HepG2 (cell line): Measurements from ENCODE around the gene FOXR1. TPM values are rescaled to one million over a fixed set of nuclear protein-coding genes. Genes with fewer than 3 reads are reported as not detected.

Source experiments
- FOXC1 ChIP-seq: sonication (generic); formaldehyde crosslinking; IDR thresholded peaks from 2 replicates; pipeline ENCODE4 v1.8.0; 2022; ENCODE audit warnings: mild to moderate bottlenecking, missing genetic modification reagents, borderline replicate concordance
- FOXJ3 ChIP-seq: sonication (generic); formaldehyde crosslinking; IDR thresholded peaks from 2 replicates; pipeline ENCODE4 v1.4.0; 2020; ENCODE audit warnings: missing genetic modification reagents, mild to moderate bottlenecking, borderline replicate concordance
- GFI1 ChIP-seq: sonication (generic); formaldehyde crosslinking; IDR thresholded peaks from 2 replicates; pipeline ENCODE4 v1.5.0; 2020; ENCODE audit warnings: missing genetic modification reagents, mild to moderate bottlenecking, borderline replicate concordance
- KLF15 ChIP-seq: sonication (generic); formaldehyde crosslinking; IDR thresholded peaks from 2 replicates; pipeline ENCODE4 v1.8.1; 2023; ENCODE audit warnings: borderline replicate concordance, mild to moderate bottlenecking, inconsistent platforms, missing genetic modification reagents, mixed read lengths
- NFIB ChIP-seq: sonication (generic); formaldehyde crosslinking; IDR thresholded peaks from 2 replicates; pipeline ENCODE4 v1.9.0; 2021; ENCODE audit warnings: missing genetic modification reagents, mild to moderate bottlenecking, borderline replicate concordance
- REL ChIP-seq: sonication (generic); formaldehyde crosslinking; conservative IDR thresholded peaks from 2 replicates; pipeline ENCODE4 v1.8.0; 2022; ENCODE audit warnings: mild to moderate bottlenecking, missing genetic modification reagents, moderate library complexity
- SMARCE1 ChIP-seq: fragments of 450-650 bp; IDR thresholded peaks from 2 replicates; pipeline ENCODE4 v1.6.1; 2017; ENCODE audit warnings: borderline replicate concordance
- SP140L ChIP-seq: sonication (generic); formaldehyde crosslinking; IDR thresholded peaks from 2 replicates; pipeline ENCODE4 v1.4.0; 2020; ENCODE audit warnings: missing genetic modification reagents, borderline replicate concordance
- ZBTB26 ChIP-seq: IDR thresholded peaks from 2 replicates; pipeline ENCODE4 v1.6.1; 2016; ENCODE audit warnings: missing compliant biosample characterization, missing genetic modification reagents, borderline replicate concordance
- ZMYM4 ChIP-seq: sonication (generic); formaldehyde crosslinking; IDR thresholded peaks from 2 replicates; pipeline ENCODE4 v1.8.1; 2023; ENCODE audit warnings: mild to moderate bottlenecking, missing genetic modification reagents
- ZNF207 ChIP-seq: fragments of 450-650 bp; IDR thresholded peaks from 2 replicates; pipeline ENCODE4 v1.6.1; 2016; ENCODE audit warnings: antibody characterized with exemption, borderline replicate concordance
- ZNF251 ChIP-seq: sonication (generic); formaldehyde crosslinking; IDR thresholded peaks from 2 replicates; pipeline ENCODE4 v1.9.0; 2021; ENCODE audit warnings: mild to moderate bottlenecking, missing genetic modification reagents
- ZNF281 ChIP-seq: sonication (generic); formaldehyde crosslinking; IDR thresholded peaks from 2 replicates; pipeline ENCODE4 v1.4.0; 2020; ENCODE audit warnings: missing genetic modification reagents, borderline replicate concordance
- ZNF296 ChIP-seq: sonication (generic); formaldehyde crosslinking; conservative IDR thresholded peaks from 2 replicates; pipeline ENCODE4 v1.5.0; 2020; ENCODE audit warnings: mild to moderate bottlenecking, missing genetic modification reagents
- ZNF383 ChIP-seq: sonication (generic); formaldehyde crosslinking; IDR thresholded peaks from 2 replicates; pipeline ENCODE4 v1.4.0; 2020; ENCODE audit warnings: missing genetic modification reagents, mild to moderate bottlenecking, borderline replicate concordance
- ZNF569 ChIP-seq: sonication (generic); formaldehyde crosslinking; IDR thresholded peaks from 2 replicates; pipeline ENCODE4 v1.5.0; 2020; ENCODE audit warnings: mild to moderate bottlenecking, missing genetic modification reagents, moderate library complexity, borderline replicate concordance
- ZNF614 ChIP-seq: IDR thresholded peaks from 2 replicates; pipeline ENCODE4 v1.6.1; 2018; ENCODE audit warnings: missing biosample characterization, missing genetic modification reagents, inconsistent platforms, borderline replicate concordance
- ZNF720 ChIP-seq: sonication (generic); formaldehyde crosslinking; IDR thresholded peaks from 2 replicates; pipeline ENCODE4 v1.4.0; 2020; ENCODE audit warnings: missing genetic modification reagents
- ZSCAN5A ChIP-seq: sonication (generic); formaldehyde crosslinking; IDR thresholded peaks from 2 replicates; pipeline ENCODE4 v1.8.0; 2022; ENCODE audit warnings: mild to moderate bottlenecking, missing genetic modification reagents, borderline replicate concordance
- polyA plus RNA-seq, 8 experiments: library from polyadenylated mRNA; depleted of rRNA in 3 of 8; stranded (reverse) in 7 of 8; unstranded in 1 of 8; fragments of >200 nt; fragmentation: Illumina TruSeq in 4 of 8; extraction: Trizol in 4 of 8; gene quantifications; 2 replicates each; pipeline versions ENCODE4 v1.2.1 to v1.2.3, GENCODE V29; 2011 to 2016; ENCODE audit warnings: low read depth in 4 of 8, missing spikeins in 1 of 8, mixed read lengths in 1 of 8; ENCODE audit not compliant: insufficient read depth in 1 of 8
- total RNA-seq, 5 experiments: library from RNA; depleted of rRNA; stranded (reverse); fragments of >200 nt; fragmentation: Illumina TruSeq; extraction: Trizol; gene quantifications; 2 replicates each; pipeline ENCODE4 v1.2.3, GENCODE V29; 2016; ENCODE audit warnings: low read depth in 1 of 5
- TF ChIP-seq, protein P1 (sequence below): sonication (generic); formaldehyde crosslinking; IDR thresholded peaks from 2 replicates; pipeline ENCODE4 v1.9.0; 2021; ENCODE audit warnings: missing genetic modification reagents, borderline replicate concordance
- TF ChIP-seq, protein P2 (sequence below): IDR thresholded peaks from 2 replicates; pipeline ENCODE4 v1.6.1; 2016; ENCODE audit warnings: missing genetic modification reagents, missing compliant biosample characterization

Gene FOXR1
- total and polyA plus RNA-seq, 2 of the 13 experiments (the other 11 are each of a cell fraction or from before 2014, with no cell fraction given), result not detected

DNA sequence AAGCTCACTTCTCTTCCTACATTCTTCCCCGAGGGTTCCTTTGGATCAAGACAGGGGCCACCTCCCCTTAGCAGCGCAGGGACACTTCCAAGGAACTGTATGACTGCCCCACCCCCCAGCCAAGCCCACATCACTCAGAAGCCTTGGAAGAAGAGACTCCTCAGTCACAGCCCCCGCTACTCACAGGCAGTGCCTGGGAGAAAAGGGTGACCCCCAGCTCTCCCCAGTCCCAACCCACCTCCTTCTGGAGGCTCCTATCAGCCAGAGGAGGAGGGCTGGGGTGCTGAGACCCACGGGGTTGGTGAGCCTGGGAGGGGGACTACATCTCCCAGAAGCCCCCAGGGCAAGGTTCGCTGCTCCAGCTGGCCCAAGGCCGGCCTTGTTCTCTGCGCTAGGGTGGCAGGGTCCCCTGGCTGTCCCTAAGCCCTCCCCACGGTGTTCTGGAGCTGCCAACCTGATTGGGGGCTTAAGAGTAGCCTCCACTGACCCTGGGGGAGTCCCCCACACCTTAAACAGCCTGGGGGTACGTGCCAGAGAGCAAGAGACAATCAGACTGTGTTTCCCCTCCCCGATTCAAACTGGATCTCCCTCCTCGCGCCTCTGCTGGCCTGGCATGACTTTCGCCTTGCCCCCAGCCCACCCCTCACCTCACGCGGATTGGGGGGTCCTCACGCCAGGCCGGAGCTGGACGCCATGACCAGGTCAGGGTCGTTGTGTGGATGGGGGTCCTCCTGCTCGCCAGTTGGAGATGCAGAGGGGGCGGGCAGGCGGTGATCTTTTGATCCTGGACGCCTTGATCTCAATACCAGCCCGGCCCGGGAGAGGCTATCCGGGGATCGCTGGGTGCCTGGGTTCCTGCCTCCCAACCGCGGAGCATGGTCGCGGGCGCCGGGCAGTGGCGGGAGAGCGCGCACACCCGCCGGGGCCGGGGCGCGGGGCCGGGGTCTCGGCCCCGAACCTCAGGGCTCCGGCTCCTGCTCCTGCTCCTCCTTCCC is 46.7 kb upstream of the FOXR1 start (continued):
- TF ChIP-seq, protein P1, sequence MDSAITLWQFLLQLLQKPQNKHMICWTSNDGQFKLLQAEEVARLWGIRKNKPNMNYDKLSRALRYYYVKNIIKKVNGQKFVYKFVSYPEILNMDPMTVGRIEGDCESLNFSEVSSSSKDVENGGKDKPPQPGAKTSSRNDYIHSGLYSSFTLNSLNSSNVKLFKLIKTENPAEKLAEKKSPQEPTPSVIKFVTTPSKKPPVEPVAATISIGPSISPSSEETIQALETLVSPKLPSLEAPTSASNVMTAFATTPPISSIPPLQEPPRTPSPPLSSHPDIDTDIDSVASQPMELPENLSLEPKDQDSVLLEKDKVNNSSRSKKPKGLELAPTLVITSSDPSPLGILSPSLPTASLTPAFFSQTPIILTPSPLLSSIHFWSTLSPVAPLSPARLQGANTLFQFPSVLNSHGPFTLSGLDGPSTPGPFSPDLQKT (CRISPR knock-in tag), result no peak
- 0 out of 2 replicates have a peak, but pooled peaks have one; percentile 48 for TF ChIP-seq ZMYM4 (CRISPR knock-in tag)
- no peak for TF ChIP-seq ZNF383 (CRISPR knock-in tag)
- TF ChIP-seq, protein P2, sequence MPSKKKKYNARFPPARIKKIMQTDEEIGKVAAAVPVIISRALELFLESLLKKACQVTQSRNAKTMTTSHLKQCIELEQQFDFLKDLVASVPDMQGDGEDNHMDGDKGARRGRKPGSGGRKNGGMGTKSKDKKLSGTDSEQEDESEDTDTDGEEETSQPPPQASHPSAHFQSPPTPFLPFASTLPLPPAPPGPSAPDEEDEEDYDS (CRISPR knock-in tag), result no peak
- TF ChIP-seq KLF15, result no peak
- TF ChIP-seq GFI1, result no peak
- no peak for TF ChIP-seq ZBTB26 (CRISPR knock-in tag)
- TF ChIP-seq SMARCE1, result no peak
- TF ChIP-seq NFIB (CRISPR knock-in tag), result no peak
- no peak for TF ChIP-seq SP140L (CRISPR knock-in tag)
- no peak for TF ChIP-seq ZSCAN5A (CRISPR knock-in tag)
- no peak for TF ChIP-seq ZNF281
- TF ChIP-seq ZNF569, result no peak
- TF ChIP-seq ZNF614 (CRISPR knock-in tag), result no peak
- no peak for TF ChIP-seq ZNF296 (CRISPR knock-in tag)
- no peak for TF ChIP-seq ZNF251
- no peak for TF ChIP-seq ZNF720 (CRISPR knock-in tag)
- no peak for TF ChIP-seq REL (CRISPR knock-in tag)
- no peak for TF ChIP-seq FOXC1
- no peak for TF ChIP-seq ZNF207
- no peak for TF ChIP-seq FOXJ3 (CRISPR knock-in tag)
